AG20443 (cell line): ENCODE results near the gene GPR33.
"Not testable (repeated sequence)": the region's sequence is repeated elsewhere in the genome, so short reads cannot be mapped to it uniquely, and the experiment has no call there.

Experiments
- DNase-seq: peaks from one replicate; pipeline ENCODE4 v3.0.0; 2012; ENCODE audit warnings: low spot score, mixed read lengths

The GPR33 gene, protein sequence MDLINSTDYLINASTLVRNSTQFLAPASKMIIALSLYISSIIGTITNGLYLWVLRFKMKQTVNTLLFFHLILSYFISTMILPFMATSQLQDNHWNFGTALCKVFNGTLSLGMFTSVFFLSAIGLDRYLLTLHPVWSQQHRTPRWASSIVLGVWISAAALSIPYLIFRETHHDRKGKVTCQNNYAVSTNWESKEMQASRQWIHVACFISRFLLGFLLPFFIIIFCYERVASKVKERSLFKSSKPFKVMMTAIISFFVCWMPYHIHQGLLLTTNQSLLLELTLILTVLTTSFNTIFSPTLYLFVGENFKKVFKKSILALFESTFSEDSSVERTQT

DNA sequence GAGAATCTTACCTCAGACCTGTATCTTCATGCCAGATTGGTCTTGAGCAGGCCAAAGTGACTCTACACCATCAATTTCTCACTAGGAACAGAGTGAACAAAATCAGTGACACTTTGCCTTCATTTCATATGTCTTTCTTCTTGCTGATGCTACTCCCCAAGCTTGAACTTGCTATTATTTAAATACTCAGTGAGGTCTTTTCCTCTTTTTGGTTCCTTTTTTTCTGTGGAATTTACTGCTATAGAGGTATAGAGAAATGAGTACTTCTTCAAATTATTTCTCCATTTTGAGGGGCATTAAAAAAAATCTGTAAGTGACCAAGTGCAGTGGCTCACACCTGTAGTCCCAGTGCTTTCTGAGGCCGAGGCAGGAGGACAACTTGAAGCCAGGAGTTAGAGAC is at the start of gene GPR33:
Gene GPR33, minus strand, starts transcription at position 154 of the 400 bp plus-strand sequence. CDS start 4,074 bp downstream, outside the sequence.
- DNase-seq, result no peak

DNA sequence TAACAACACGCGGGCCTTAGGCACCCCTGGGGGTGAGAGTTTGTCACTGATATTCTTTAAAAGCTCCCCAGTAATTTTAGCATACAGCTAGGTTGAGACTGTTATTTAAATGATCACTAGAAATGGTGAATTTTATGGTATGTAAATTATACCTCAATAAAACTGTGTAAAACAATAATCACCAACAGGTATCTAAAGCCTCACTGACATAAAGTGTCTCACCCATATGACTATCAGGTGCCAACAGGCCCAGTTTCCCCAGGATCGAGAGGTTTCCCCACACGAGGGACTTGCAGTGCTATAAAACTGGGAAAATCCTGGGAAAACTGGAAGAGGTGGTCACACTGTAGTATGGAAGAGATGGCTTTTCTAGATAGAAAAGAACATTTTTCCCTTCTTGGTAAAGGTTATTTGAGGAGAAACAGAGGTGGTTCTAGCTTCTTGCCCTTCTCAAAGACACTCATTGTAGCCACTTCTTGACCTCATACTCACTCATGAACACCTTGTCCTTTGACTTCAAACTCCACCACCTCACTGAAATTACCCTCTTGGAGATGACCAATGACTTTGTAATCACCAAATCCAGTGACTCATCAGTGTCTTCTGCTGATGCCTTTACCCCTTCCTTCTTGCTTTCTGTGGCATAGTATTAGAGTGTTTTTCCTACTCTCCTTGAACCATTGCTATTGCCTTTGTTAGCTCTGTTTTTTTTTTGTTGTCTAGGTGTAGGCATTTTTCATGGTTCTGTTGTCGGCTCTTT is 48.5 kb upstream of the GPR33 start:
- DNase-seq, result no peak

DNA sequence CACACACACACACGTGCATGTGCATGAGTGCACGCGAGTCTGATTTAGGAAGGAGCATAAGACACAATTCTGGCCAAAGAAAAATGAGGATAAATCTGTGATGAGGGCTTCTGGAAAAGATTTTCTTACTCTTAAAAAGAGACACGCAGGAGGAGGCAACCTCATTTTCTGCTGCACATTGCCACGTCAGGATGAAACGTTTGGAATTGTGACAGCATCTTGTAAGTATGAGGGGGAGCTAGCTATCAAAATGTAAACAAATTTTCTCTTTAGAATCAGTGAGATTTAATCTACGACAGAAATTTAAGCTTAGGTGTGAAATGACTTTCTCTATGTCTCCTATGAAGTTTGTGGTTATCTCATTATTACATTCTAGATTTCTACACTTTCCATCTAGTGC is 42.3 kb upstream of the GPR33 start:
- DNase-seq, result peak; percentile 13

DNA sequence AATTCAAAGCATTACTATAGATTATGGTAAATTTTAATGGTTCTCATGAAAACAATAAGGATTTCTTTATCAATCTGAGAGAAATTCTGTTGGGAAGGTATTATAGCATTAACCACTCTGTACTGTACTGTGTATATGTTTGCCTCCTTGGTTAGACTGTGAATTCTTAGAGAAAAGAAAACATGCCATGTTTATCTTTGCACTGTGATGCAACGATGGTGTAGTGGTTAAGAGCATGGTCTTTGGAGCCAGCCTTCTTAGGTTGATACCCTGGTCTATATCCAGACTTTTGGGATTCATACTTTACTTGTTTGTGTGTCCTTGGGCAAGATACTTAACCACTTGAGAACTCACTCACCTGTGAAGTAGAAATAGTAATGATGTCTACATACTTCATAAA is 41.2 kb upstream of the GPR33 start:
- no peak for DNase-seq

DNA sequence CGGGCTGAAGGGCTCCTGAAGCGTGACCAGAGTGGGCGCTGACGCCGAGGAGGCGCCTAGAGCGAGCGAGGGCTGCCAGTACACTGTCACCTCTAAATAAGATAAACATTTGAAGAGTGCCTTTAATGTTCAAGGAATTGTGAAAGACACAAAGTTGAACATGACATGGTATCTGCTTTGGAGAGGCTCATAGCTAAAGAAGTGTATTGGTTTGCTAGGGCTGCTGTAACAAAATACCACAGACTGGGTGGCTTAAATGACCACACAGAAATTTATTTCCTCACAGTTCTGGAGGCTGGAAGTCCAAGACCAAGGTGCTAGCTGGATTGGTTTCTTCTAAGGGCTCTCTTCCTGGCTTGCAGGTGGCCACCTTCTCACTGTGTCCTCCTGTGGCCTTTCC is 39.7 kb upstream of the GPR33 start:
- no peak for DNase-seq

DNA sequence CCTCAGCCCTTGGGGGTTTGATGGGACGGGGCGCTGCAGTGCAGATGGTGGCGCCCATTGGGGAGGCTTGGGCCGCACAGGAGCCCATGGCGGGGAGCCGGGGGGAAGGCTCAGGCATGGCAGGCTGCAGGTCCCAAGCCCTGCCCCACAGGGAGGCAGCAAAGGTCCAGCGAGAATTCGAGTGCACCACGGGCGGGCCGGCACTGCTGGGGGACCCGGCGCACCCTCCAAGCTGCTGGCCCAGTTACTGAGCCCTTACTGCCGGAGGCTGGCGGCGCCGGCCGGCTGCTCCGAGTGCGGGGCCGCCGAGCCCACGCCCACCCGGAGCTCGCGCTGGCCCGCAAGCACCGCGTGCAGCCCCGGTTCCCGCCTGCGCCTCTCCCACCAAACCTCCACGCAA is 39.2 kb upstream of the GPR33 start:
- no peak for DNase-seq

DNA sequence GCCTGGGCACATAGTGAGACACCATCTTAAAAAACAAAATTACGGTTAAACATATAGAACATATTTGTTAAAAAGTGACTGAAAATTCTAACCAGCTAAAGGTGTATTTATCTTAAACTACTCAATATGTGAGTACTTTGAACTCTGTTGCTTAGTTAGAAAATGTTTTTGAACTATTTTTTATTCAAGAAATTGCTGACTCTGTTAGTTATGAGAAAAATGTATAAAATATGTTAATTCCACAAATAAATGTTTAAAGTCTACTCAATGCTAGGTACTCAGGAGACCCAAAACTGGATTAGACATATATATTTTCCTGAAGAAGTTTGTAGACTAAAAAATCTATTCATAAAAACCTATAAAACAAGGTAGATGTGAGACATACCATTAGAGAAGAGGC is 23.0 kb upstream of the GPR33 start:
- DNase-seq, result no peak

DNA sequence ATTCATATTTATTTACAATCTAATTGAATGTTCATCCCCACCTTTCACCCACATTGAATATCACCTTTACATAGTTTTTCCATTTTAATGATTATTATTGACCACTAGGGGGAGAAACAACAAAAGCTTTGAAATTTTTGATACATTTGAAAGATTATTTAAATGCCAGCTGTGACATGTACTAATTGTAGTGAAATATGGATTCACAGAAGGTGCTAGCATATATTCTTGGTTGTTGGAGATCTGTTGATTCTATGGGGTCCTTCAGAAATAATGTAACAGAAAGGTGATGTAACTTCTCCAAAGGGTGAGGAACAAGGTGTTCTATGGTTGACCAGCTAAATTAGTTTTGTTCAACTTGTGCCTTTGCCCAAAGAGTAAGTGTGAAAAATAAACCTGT is 22.4 kb upstream of the GPR33 start:
- peak; percentile 26 for DNase-seq

DNA sequence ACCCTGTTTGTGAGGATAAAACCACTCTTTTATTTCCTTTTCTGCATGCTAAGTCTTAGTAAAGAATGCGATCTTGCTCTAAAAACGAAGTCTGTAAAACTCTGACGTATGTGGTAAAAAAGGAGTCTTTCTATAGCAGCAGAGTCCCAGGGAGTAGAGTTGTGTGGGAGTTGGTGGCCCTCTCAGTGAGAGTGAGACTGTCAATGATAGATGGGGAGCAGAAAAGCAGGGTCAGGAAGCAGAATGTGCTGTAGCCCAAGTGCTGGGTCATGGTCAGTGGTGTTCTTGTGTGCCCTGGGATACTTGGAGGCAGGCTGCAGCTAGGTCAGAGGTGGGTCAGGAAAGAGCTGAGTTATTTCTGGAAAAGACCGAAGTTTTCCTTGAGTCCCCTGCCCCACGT is 20.3 kb upstream of the GPR33 start:
- DNase-seq, result no peak

DNA sequence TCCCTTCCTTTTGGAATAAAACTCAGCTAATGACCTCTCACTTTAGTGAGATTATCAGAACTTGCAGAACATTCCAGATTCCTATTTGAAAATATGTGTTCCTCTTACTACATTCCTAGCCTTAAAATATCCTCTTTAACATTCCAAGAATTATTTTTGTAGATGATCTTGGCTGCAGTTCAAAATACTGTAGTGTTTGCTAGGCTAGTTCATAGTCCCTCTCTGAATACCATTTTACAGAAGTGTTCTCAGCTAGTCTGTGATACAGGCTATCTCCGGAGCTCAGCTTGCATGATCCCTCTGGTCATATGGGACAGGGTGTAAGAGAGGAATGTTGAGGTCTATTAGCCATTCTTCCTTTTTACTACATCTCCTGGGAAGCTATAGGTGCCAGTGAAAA is 17.6 kb upstream of the GPR33 start:
- peak; percentile 67 for DNase-seq

DNA sequence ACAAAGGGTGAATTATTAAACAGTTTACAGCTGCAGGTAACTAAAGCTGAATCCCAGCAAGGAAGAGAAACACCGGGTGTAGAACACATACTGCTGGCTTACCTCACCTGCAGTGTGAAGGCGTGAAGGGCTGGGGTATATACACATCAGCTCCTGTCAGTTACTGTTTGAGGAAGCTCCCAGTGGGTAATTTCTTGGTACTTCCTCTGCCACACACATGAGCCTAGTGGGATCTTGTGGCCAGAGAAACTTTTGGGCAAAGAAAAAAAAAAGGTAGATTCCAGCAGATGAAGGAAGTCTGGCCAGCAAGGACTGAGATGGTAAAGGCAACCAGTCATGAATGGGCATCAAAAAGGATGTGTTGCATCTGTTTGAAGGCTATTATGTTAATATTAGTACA is 14.0 kb upstream of the GPR33 start:
- no peak for DNase-seq

DNA sequence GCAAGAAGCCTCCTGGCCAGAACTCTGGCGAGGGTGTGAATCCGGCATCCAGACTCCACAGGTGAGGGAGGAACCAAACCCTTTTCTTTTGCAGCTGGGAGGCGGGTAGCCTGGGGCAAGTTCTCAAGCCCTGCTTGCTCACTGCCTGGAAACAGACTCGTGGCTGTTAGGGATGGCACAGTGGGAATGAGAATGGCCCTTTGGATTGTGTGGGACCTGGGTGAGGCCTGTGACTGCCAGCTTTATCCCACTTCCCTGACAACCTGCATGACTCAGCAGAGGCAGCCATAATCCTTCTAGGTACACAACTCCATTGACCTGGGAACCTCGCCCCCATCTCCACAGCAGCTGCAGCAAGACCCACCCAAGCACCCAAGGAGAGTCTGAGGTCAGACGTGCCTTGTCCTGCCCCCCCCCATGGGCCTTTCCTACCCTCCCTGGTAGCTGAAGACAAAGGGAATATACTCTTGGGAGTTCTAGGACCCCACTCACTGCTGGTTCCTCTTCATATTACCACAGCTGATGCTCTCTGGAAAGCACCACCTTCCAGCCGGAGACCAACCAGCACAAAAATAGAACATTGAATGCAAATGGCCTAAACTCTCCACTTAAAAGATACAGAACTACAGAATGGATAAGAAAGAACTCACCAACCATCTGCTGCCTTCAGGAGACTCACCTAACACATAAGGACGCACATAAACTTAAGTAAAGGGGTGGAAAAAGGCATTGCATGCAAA is 5.1 kb upstream of the GPR33 start:
- no peak for DNase-seq

DNA sequence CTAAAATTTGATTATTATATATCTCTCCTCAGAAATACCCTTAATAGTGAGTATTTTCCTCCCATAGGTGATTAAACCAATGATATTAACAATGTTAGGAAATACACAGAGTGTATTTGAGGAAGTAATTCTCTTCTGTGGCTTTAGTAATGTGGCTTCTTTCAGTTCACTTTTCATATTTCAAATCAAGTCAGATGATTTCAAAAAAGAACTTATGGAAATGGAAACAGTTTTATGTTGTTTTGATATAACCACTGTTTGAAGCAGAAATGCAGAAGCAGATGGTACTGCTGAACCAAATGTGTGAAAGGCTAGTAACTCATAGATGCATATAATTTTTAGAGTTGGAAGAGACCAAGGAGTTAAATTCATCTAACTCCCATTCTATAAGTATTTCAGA is 1.9 kb upstream of the GPR33 start:
- DNase-seq, result no peak

DNA sequence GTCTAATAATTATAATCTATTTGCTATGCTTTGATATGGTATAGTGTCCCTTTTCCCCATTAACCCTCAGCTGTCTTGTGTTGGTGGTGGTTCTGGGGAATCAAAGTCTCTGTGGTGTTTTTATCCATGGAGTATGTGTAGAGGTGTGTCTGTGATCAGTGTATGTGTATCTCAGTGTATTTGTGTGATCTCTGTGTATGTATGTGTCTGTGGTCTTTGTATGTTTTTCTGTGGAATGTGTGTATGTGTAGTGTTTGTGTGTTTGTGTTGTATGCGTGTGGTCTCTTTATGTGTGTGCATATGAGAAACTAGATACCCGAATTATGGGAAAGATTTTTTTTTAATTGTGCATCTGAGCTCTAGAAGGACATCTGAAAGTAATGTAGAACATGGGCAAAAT is 1.1 kb downstream of the GPR33 start:
- DNase-seq, result no peak

DNA sequence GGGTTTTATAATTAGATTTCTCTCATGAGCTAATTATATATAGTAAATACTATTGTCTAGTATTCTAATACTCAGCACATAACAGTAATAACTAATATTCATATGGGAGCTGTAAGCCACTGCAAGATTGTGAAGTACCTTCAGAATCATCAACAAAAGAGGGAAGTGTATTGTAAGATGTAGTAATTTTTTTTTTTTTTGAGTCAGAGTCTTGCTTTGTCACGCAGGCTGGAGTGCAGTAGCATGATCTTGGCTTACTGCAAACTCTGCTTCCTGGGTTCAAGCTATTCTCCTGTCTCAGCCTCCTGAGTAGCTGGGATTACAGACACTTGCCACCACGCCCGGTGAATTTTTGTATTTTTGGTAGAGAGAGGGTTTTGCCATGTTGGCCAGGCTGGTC is 3.1 kb downstream of the GPR33 start:
- no peak for DNase-seq

DNA sequence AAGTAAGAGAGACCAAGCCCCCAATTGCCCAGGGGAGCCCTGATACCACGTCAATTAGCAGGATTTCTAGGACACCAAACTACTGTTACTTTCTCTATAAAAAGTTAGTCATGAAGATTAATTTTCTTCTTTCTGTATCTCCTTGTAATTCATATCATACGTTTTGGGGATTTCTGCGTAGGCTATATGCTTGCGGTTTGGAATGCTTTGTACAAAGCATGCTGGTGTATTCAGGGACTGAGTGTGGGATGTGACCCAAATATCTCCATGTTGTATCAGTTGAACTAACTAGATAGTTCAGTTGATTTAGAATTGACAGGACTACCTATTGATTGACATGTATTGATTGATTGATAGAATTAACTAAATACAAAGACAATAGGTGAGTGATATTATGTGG is 7.7 kb downstream of the GPR33 start:
- no peak for DNase-seq

DNA sequence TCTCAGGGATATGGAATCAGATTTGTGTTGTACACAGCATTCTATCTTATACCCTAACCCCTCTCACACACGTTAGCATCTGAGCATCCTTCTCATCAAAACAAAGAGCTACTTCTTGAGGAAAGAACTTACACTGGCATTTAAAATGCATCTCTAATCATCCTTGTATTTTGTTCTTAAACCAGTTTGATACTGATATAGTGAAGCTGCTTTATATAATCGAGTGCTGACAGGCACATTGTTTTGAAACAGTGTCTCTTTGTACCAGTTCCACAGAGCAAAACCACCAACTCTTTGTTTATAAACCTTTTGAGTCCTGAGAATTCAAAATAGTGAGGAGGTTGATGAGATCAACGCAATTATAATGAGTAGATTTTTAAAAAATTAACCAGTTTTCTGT is 8.8 kb downstream of the GPR33 start:
- DNase-seq, result no peak

DNA sequence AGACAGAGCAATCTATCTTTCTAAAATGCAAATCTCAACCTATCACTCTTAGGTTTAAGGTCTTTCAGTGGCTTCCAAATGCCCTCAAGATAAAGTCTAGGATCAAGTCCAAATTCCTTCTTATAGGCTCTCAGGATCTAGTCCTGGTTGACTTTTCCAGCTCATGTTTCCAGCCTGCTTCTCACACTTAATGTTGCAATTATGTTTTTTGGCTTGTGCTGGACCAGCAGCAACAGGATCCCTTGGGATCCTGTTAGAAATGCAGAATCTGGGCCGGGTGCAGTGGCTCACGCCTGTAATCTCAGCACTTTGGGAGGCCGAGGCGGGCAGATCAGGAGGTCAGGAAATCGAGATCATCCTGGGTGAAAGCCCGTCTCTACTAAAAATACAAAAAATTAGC is 10.6 kb downstream of the GPR33 start:
- DNase-seq, result no peak

DNA sequence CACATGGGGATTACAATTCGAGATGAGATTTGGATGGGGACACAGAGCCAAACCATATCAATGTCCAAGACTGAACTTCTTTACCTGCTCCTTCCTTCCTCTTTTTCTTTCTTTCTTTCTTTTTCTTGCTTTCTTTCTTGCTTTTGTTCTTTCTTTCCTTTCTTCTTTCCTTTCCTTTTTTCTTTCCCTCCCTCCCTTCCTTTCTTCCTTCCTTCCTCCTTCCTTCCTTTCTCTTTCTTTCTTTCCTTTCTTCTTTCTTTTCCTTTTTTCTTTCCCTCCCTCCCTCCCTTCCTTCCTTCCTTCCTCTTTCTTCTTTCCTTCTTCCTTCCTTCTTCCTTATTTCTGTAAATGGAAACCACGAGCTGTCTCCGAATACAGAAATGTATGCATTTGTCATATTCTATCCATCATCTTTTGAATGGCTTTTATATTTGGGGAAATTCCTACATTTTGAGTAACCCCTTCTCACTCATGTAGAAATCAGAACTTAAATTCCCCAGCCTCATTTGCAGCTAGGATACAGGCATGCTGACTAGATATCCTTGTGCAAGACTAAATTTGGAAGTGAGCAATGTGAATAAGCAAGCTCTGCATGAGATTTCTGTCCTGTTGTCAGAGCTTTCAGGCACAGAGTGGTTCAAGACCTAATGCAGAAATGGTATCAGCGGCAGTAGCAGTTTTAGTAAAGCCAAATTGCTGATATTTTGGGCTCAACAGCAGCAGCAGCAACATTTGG is 11.5 kb downstream of the GPR33 start:
- peak; percentile 28 for DNase-seq

DNA sequence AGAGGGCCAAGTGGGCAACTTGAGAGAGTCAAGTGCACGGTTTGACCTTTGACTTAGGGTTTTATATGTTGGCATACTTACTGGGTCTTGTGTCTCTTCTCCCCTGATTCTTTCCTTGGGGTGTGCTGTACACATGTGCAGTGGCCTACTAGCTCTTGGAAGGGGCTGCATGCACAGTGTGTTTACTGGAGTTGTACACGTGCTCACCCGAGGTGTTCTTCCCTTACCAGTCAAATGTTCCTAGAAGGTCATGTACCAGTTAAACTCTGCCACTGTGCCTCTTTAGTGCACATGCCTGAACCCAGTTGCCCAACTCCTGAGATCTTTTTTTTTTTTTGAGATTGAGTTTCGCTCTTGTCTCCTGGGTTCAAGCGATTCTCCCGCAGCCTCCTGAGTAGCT is 21.3 kb downstream of the GPR33 start:
- DNase-seq, result no peak

DNA sequence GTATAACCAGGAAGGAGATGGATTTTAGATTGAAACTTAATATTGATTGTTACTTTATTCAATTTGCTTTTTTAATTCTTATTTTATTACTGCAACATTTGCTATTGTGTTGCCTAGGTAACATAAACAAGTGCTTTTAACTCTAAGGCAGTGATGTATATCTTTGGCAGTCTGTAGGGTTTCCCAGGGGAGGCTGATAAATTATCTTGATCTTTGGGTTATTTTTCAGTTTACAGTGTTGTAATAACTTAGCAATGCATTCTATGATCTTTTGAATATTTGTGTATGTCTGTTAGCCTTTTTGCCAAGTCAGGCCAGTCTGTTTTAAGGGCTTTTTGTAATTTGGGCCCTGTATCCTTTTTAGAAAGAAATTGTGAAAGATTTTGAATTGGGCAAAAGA is 22.7 kb downstream of the GPR33 start:
- peak; percentile 19 for DNase-seq

DNA sequence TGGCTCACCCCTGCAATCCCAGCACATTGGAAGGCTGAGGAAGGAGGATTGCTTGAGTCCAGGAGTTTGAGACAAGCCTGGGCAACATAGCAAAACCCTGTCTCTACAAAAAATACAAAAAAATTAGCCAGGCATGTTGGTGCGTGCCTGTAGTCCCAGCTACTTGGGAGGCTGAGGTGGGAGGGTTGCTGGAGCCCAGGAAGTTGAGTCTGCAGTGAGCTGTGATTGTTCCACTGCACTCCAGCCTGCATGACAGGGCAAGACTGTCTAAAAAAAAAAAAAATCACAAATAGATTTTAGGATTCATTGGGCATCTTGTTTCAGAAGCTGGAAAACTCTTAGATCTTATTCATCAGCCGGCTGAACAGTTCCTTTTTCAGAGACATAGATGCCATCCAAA is 25.4 kb downstream of the GPR33 start:
- not testable (repeated sequence) for DNase-seq
